C4-2B (cell line): Measurements from ENCODE around the gene ARMC2.
A peak's percentile ranks its signal among the peaks of the same experiment; 100 is the strongest.

ENCODE experiments used
- H3K27ac ChIP-seq: fragments of 450-650 bp; 2 replicates; pipeline ENCODE4 v1.5.1; 2017
- CTCF ChIP-seq: fragments of 450-650 bp; conservative IDR thresholded peaks from 2 replicates; pipeline ENCODE4 v1.5.1; 2017; ENCODE audit warnings: mild to moderate bottlenecking
- ZFX ChIP-seq: fragments of 450-650 bp; IDR thresholded peaks from 2 replicates; pipeline ENCODE4 v1.6.1; 2017

Gene ARMC2

GRCh38 chr6:108947114-108947854, 99.1 kb downstream of the ARMC2 start:
- H3K27ac ChIP-seq = peak overlapping the region; percentile 60
- TF ChIP-seq CTCF (no peak), ZFX (no peak)

- peak overlapping the region; percentile 16; the same call in 1 of the 2 replicates for H3K27ac ChIP-seq
These were observed 100.0 kb downstream of the ARMC2 start for GRCh38 chr6:108948181-108948661.

GRCh38 chr6:108951351-108951953, 103.2 kb downstream of the ARMC2 start:
- no peak overlapping the region for H3K27ac ChIP-seq
- TF ChIP-seq CTCF (no peak), ZFX (no peak)

More at GRCh38 chr6:108948181-108948661, 100.0 kb downstream of the ARMC2 start:
- TF ChIP-seq ZFX (no peak), CTCF (no peak)

GRCh38 chr6:108952776-108953486, 104.7 kb downstream of the ARMC2 start:
- TF ChIP-seq ZFX (no peak), CTCF (no peak)
- H3K27ac ChIP-seq = no peak overlapping the region

GRCh38 chr6:108953681-108954080, 105.5 kb downstream of the ARMC2 start:
- TF ChIP-seq CTCF (no peak), ZFX (no peak)
- no peak overlapping the region for H3K27ac ChIP-seq

- TF ChIP-seq ZFX (no peak), CTCF (no peak)
- H3K27ac ChIP-seq = no peak overlapping the region
These were observed 107.2 kb downstream of the ARMC2 start for GRCh38 chr6:108955329-108955949.
